ENCODE measurements around the gene SHANK1.
"Not testable (repeated sequence)": the region's sequence is repeated elsewhere in the genome, so short reads cannot be mapped to it uniquely, and the experiment has no call there.

SHANK1 gene

GRCh38 chr19:50719566-50719965 is at the start of gene SHANK1:
SHANK1 (minus strand) TSS chr19:50719802; CDS start chr19:50716919, 2,883 bp downstream.
- no peak for DNase-seq

- DNase-seq, result no peak
Observed at GRCh38 chr19:50768277-50768676, 48.7 kb upstream of the SHANK1 start.

- not testable (repeated sequence) for DNase-seq
Observed at GRCh38 chr19:50767263-50767662, 47.7 kb upstream of the SHANK1 start.

- not testable (repeated sequence) for DNase-seq
Observed at GRCh38 chr19:50766746-50767145, 47.1 kb upstream of the SHANK1 start.

GRCh38 chr19:50764409-50764808 is 44.8 kb upstream of the SHANK1 start:
- no peak for DNase-seq

GRCh38 chr19:50763521-50763920 is 43.9 kb upstream of the SHANK1 start:
- not testable (repeated sequence) for DNase-seq

- not testable (repeated sequence) for DNase-seq
Observed at GRCh38 chr19:50761501-50761900, 41.9 kb upstream of the SHANK1 start.

- DNase-seq, result no peak
Observed at GRCh38 chr19:50759886-50760285, 40.3 kb upstream of the SHANK1 start.

GRCh38 chr19:50759076-50759475 is 39.5 kb upstream of the SHANK1 start:
- DNase-seq, result not testable (repeated sequence)

GRCh38 chr19:50757624-50758023 is 38.0 kb upstream of the SHANK1 start:
- DNase-seq, result not testable (repeated sequence)

GRCh38 chr19:50756244-50756643 is 36.6 kb upstream of the SHANK1 start:
- DNase-seq, result not testable (repeated sequence)

- DNase-seq, result no peak
Observed at GRCh38 chr19:50753879-50754278, 34.3 kb upstream of the SHANK1 start.

- no peak for DNase-seq
Observed at GRCh38 chr19:50750010-50750409, 30.4 kb upstream of the SHANK1 start.

- no peak for DNase-seq
Observed at GRCh38 chr19:50749490-50749889, 29.9 kb upstream of the SHANK1 start.

GRCh38 chr19:50747141-50747540 is 27.5 kb upstream of the SHANK1 start:
- not testable (repeated sequence) for DNase-seq

GRCh38 chr19:50745221-50745620 is 25.6 kb upstream of the SHANK1 start:
- no peak for DNase-seq

GRCh38 chr19:50743537-50743936 is 23.9 kb upstream of the SHANK1 start:
- DNase-seq, result no peak

GRCh38 chr19:50741179-50741933 is 21.8 kb upstream of the SHANK1 start:
- no peak for DNase-seq

GRCh38 chr19:50739914-50740426 is 20.4 kb upstream of the SHANK1 start:
- no peak for DNase-seq

GRCh38 chr19:50739132-50739913 is 19.7 kb upstream of the SHANK1 start:
- no peak for DNase-seq

GRCh38 chr19:50736338-50736737 is 16.7 kb upstream of the SHANK1 start:
- DNase-seq, result no peak

GRCh38 chr19:50735869-50736268 is 16.3 kb upstream of the SHANK1 start:
- DNase-seq, result no peak

- DNase-seq, result no peak
Observed at GRCh38 chr19:50729894-50730293, 10.3 kb upstream of the SHANK1 start.

Data from kidney glomerular epithelial cell (primary cell).